GM23338 (cell line): ENCODE data around the gene TMEM163. TPM values are rescaled to one million over a fixed set of nuclear protein-coding genes. Genes with fewer than 3 reads are reported as not detected.

Source experiments
- ATAC-seq: fragments of 200-7000 bp; cut with Tn5 transposase; 3 replicates; pipeline ENCODE4 v1.9.1; 2020
- DNase-seq: peaks from one replicate; pipeline ENCODE4 v3.0.0-alpha.2; 2015; ENCODE audit warnings: low spot score
- H2AFZ ChIP-seq: fragments of 200-600 bp; sonication (generic); 2 replicates; pipeline ENCODE4 v1.8.0; 2016; ENCODE audit warnings: antibody characterized with exemption, mild to moderate bottlenecking, moderate library complexity
- H3F3A ChIP-seq: fragments of 200-600 bp; sonication (generic); replicated peaks from 2 replicates; pipeline ENCODE4 v1.8.0; 2017; ENCODE audit warnings: antibody characterized with exemption, mixed run types, low read depth
- H3K27ac ChIP-seq: fragments of 200-600 bp; sonication (generic); 2 replicates; pipeline ENCODE4 v1.6.1; 2016; ENCODE audit warnings: low read depth
- H3K27me3 ChIP-seq: fragments of 200-600 bp; sonication (generic); 2 replicates; pipeline ENCODE4 v1.8.0; 2016; ENCODE audit warnings: mild to moderate bottlenecking, mixed run types, moderate library complexity; ENCODE audit not compliant: insufficient read depth
- H3K36me3 ChIP-seq: fragments of 200-600 bp; sonication (generic); 2 replicates; pipeline ENCODE4 v1.8.0; 2016; ENCODE audit warnings: mild to moderate bottlenecking; ENCODE audit not compliant: insufficient read depth
- H3K4me1 ChIP-seq: fragments of 200-600 bp; sonication (generic); 2 replicates; pipeline ENCODE4 v1.8.0; 2016; ENCODE audit warnings: mild to moderate bottlenecking, moderate library complexity; ENCODE audit not compliant: insufficient read depth
- H3K4me2 ChIP-seq: fragments of 200-600 bp; sonication (generic); 2 replicates; pipeline ENCODE4 v1.7.1; 2017; ENCODE audit warnings: mixed run types
- H3K4me3 ChIP-seq: fragments of 200-600 bp; sonication (generic); 2 replicates; pipeline ENCODE4 v1.6.1; 2016; ENCODE audit warnings: mixed run types
- H3K79me2 ChIP-seq: fragments of 200-600 bp; sonication (generic); replicated peaks from 2 replicates; pipeline ENCODE4 v1.8.0; 2017; ENCODE audit warnings: mild to moderate bottlenecking; ENCODE audit not compliant: insufficient read depth
- H3K9me2 ChIP-seq: fragments of 200-600 bp; sonication (generic); 2 replicates; pipeline ENCODE4 v1.8.0; 2017; ENCODE audit not compliant: insufficient read depth
- H4K20me1 ChIP-seq: fragments of 200-600 bp; sonication (generic); replicated peaks from 2 replicates; pipeline ENCODE4 v1.8.0; 2017; ENCODE audit warnings: mild to moderate bottlenecking; ENCODE audit not compliant: insufficient read depth
- H3K27ac Mint-ChIP-seq: 2 replicates; pipeline ENCODE4 v1.8.0; 2020; ENCODE audit warnings: inconsistent platforms, mild to moderate bottlenecking, moderate library complexity, mixed read lengths
- H3K27me3 Mint-ChIP-seq: 3 replicates; pipeline ENCODE4 v1.8.0; 2022; ENCODE audit warnings: low read depth, mild to moderate bottlenecking, moderate library complexity, mixed read lengths, inconsistent platforms; ENCODE audit not compliant: insufficient read depth, poor library complexity
- H3K36me3 Mint-ChIP-seq: 3 replicates; pipeline ENCODE4 v1.8.0; 2021; ENCODE audit warnings: low read depth, mild to moderate bottlenecking, inconsistent platforms, moderate library complexity, mixed read lengths
- H3K4me1 Mint-ChIP-seq: 3 replicates; pipeline ENCODE4 v1.8.0; 2020; ENCODE audit warnings: mild to moderate bottlenecking, inconsistent platforms, mixed read lengths
- H3K4me3 Mint-ChIP-seq: 3 replicates; pipeline ENCODE4 v1.8.0; 2021; ENCODE audit warnings: moderate library complexity, mild to moderate bottlenecking, inconsistent platforms, mixed read lengths
- H3K9me3 Mint-ChIP-seq: 3 replicates; pipeline ENCODE4 v1.8.0; 2020; ENCODE audit warnings: moderate library complexity, mild to moderate bottlenecking, inconsistent platforms, mixed read lengths
- CREB1 ChIP-seq: fragments of 250-450 bp; sonication (Bioruptor Pico); IDR thresholded peaks from 2 replicates; pipeline ENCODE4 v1.5.0; 2020; ENCODE audit warnings: low read depth, mild to moderate bottlenecking, moderate library complexity
- EZH2 ChIP-seq: fragments of 200-600 bp; sonication (generic); IDR thresholded peaks from one replicate; pipeline ENCODE4 v1.8.0; 2017; ENCODE audit warnings: antibody characterized with exemption, mild to moderate bottlenecking, low read depth; ENCODE audit not compliant: unreplicated experiment
- EZH2phosphoT487 ChIP-seq: fragments of 200-600 bp; sonication (generic); IDR thresholded peaks from one replicate; pipeline ENCODE4 v1.8.1; 2018; ENCODE audit warnings: antibody characterized with exemption; ENCODE audit not compliant: unreplicated experiment
- JUNB ChIP-seq: IDR thresholded peaks from one replicate; pipeline ENCODE4 v1.6.1; 2016; ENCODE audit warnings: antibody characterized with exemption; ENCODE audit not compliant: unreplicated experiment
- NANOG ChIP-seq: IDR thresholded peaks from 2 replicates; pipeline ENCODE4 v1.6.1; 2016; ENCODE audit warnings: antibody characterized with exemption, borderline replicate concordance
- POLR2AphosphoS5 ChIP-seq: IDR thresholded peaks from 2 replicates; pipeline ENCODE4 v1.6.1; 2016; ENCODE audit warnings: antibody characterized with exemption, low read depth
- STAT1 ChIP-seq: IDR thresholded peaks from one replicate; pipeline ENCODE4 v1.6.1; 2016; ENCODE audit warnings: antibody characterized with exemption; ENCODE audit not compliant: unreplicated experiment
- ZNF114 ChIP-seq: fragments of 250-450 bp; sonication (Bioruptor Pico); IDR thresholded peaks from 2 replicates; pipeline ENCODE4 v1.5.0; 2020; ENCODE audit warnings: mild to moderate bottlenecking, moderate library complexity
- ZNF331 ChIP-seq: fragments of 250-450 bp; sonication (Bioruptor Pico); IDR thresholded peaks from 2 replicates; pipeline ENCODE4 v1.5.0; 2020; ENCODE audit warnings: low read depth, mild to moderate bottlenecking, moderate library complexity
- polyA plus RNA-seq: library from polyadenylated mRNA; unstranded; fragments of >200 nt; fragmentation: Nextera tagmentation; extraction: Ambion mirVana; gene quantifications from 2 replicates; pipeline ENCODE4 v1.2.1, GENCODE V29; 2016
- total RNA-seq: library from RNA; depleted of rRNA; stranded (reverse); fragments of >200 nt; shearing (Covaris generic); gene quantifications from 2 replicates; pipeline ENCODE4 v1.2.3, GENCODE V29; 2014
- TF ChIP-seq, protein P1 (sequence below): fragments of 250-450 bp; sonication (Bioruptor Pico); IDR thresholded peaks from 2 replicates; pipeline ENCODE4 v1.5.0; 2020; ENCODE audit warnings: mild to moderate bottlenecking, moderate library complexity
- TF ChIP-seq, protein P2 (sequence below): IDR thresholded peaks from 2 replicates; pipeline ENCODE4 v1.6.1; 2016; ENCODE audit warnings: antibody characterized with exemption
- TF ChIP-seq, protein P3 (sequence below): IDR thresholded peaks from one replicate; pipeline ENCODE4 v1.6.1; 2018; ENCODE audit warnings: antibody characterized with exemption; ENCODE audit not compliant: unreplicated experiment
- TF ChIP-seq, protein P4 (sequence below), 2 experiments: fragments of 200-600 bp in 1 of 2; sonication (generic) in 1 of 2; conservative IDR thresholded peaks; 2 replicates each; pipeline versions ENCODE4 v1.5.1 to v1.6.1; 2016 to 2017; ENCODE audit warnings: antibody characterized with exemption in 2 of 2, low read depth in 2 of 2, mild to moderate bottlenecking in 2 of 2, moderate library complexity in 1 of 2

The TMEM163 gene
- total and polyA plus RNA-seq, 2 experiments from 2014 or later: 1.1 to 1.8 TPM

DNA sequence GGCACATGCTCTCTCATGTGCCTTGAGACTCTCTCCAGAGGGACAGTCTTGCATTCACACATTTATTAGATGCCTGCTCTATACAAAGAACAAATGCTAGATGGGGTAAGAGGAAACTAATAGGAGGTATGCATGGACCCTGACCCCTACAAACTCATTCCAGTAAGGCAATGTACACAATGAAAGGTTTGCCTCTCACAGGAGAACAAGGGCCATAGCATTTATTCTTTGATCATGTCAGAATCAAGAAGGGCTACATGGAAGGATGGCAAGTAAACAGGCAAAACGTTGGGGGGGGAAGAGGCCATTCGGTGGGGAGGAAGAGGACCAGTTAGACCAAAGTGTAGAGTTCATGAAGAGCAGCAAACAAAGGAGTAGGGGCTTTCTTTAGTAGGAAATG lies 130.2 kb downstream of the TMEM163 start:
- Mint-ChIP-seq H3K9me3 (peaks cover 40% of the 10 kb centered on the region), H3K27me3 (peaks cover 5% of the 10 kb centered on the region), H3K36me3 (peaks cover 32% of the 10 kb centered on the region), H3K4me3 (no peak overlapping the region), H3K27ac (no peak overlapping the region), H3K4me1 (peaks cover 18% of the 10 kb centered on the region)
- ATAC-seq: no peak
- Histone ChIP-seq H4K20me1 (no peaks in the 10 kb centered on the region), H3K27me3 (no peaks in the 10 kb centered on the region), H2AFZ (no peak overlapping the region), H3K4me2 (no peak overlapping the region), H3K4me3 (no peak overlapping the region), H3K9me2 (peaks cover 7% of the 10 kb centered on the region; the same call in 1 of the 2 replicates), H3K4me1 (peaks cover 18% of the 10 kb centered on the region), H3K79me2 (no peaks in the 10 kb centered on the region), H3F3A (no peaks in the 10 kb centered on the region), H3K36me3 (peaks cover 9% of the 10 kb centered on the region), H3K27ac (no peak overlapping the region)
- no peak for DNase-seq
- TF ChIP-seq, protein P1, sequence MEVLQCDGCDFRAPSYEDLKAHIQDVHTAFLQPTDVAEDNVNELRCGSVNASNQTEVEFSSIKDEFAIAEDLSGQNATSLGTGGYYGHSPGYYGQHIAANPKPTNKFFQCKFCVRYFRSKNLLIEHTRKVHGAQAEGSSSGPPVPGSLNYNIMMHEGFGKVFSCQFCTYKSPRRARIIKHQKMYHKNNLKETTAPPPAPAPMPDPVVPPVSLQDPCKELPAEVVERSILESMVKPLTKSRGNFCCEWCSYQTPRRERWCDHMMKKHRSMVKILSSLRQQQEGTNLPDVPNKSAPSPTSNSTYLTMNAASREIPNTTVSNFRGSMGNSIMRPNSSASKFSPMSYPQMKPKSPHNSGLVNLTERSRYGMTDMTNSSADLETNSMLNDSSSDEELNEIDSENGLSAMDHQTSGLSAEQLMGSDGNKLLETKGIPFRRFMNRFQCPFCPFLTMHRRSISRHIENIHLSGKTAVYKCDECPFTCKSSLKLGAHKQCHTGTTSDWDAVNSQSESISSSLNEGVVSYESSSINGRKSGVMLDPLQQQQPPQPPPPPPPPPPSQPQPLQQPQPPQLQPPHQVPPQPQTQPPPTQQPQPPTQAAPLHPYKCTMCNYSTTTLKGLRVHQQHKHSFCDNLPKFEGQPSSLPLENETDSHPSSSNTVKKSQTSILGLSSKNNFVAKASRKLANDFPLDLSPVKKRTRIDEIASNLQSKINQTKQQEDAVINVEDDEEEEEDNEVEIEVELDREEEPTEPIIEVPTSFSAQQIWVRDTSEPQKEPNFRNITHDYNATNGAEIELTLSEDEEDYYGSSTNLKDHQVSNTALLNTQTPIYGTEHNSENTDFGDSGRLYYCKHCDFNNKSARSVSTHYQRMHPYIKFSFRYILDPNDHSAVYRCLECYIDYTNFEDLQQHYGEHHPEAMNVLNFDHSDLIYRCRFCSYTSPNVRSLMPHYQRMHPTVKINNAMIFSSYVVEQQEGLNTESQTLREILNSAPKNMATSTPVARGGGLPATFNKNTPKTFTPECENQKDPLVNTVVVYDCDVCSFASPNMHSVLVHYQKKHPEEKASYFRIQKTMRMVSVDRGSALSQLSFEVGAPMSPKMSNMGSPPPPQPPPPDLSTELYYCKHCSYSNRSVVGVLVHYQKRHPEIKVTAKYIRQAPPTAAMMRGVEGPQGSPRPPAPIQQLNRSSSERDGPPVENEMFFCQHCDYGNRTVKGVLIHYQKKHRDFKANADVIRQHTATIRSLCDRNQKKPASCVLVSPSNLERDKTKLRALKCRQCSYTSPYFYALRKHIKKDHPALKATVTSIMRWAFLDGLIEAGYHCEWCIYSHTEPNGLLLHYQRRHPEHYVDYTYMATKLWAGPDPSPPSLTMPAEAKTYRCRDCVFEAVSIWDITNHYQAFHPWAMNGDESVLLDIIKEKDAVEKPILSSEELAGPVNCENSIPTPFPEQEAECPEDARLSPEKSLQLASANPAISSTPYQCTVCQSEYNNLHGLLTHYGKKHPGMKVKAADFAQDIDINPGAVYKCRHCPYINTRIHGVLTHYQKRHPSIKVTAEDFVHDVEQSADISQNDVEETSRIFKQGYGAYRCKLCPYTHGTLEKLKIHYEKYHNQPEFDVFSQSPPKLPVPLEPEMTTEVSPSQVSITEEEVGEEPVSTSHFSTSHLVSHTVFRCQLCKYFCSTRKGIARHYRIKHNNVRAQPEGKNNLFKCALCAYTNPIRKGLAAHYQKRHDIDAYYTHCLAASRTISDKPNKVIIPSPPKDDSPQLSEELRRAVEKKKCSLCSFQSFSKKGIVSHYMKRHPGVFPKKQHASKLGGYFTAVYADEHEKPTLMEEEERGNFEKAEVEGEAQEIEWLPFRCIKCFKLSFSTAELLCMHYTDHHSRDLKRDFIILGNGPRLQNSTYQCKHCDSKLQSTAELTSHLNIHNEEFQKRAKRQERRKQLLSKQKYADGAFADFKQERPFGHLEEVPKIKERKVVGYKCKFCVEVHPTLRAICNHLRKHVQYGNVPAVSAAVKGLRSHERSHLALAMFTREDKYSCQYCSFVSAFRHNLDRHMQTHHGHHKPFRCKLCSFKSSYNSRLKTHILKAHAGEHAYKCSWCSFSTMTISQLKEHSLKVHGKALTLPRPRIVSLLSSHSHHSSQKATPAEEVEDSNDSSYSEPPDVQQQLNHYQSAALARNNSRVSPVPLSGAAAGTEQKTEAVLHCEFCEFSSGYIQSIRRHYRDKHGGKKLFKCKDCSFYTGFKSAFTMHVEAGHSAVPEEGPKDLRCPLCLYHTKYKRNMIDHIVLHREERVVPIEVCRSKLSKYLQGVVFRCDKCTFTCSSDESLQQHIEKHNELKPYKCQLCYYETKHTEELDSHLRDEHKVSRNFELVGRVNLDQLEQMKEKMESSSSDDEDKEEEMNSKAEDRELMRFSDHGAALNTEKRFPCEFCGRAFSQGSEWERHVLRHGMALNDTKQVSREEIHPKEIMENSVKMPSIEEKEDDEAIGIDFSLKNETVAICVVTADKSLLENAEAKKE (CRISPR knock-in tag): no peak
- TF ChIP-seq, protein P2, sequence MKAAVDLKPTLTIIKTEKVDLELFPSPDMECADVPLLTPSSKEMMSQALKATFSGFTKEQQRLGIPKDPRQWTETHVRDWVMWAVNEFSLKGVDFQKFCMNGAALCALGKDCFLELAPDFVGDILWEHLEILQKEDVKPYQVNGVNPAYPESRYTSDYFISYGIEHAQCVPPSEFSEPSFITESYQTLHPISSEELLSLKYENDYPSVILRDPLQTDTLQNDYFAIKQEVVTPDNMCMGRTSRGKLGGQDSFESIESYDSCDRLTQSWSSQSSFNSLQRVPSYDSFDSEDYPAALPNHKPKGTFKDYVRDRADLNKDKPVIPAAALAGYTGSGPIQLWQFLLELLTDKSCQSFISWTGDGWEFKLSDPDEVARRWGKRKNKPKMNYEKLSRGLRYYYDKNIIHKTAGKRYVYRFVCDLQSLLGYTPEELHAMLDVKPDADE: no peak
- TF ChIP-seq STAT1 (no peak), ZNF331 (no peak), POLR2AphosphoS5 (no peak), ZNF114 (CRISPR knock-in tag) (no peak), EZH2phosphoT487 (no peak), JUNB (no peak), NANOG (no peak), CREB1 (CRISPR knock-in tag) (no peak), EZH2 (no peak)
- TF ChIP-seq, protein P3, sequence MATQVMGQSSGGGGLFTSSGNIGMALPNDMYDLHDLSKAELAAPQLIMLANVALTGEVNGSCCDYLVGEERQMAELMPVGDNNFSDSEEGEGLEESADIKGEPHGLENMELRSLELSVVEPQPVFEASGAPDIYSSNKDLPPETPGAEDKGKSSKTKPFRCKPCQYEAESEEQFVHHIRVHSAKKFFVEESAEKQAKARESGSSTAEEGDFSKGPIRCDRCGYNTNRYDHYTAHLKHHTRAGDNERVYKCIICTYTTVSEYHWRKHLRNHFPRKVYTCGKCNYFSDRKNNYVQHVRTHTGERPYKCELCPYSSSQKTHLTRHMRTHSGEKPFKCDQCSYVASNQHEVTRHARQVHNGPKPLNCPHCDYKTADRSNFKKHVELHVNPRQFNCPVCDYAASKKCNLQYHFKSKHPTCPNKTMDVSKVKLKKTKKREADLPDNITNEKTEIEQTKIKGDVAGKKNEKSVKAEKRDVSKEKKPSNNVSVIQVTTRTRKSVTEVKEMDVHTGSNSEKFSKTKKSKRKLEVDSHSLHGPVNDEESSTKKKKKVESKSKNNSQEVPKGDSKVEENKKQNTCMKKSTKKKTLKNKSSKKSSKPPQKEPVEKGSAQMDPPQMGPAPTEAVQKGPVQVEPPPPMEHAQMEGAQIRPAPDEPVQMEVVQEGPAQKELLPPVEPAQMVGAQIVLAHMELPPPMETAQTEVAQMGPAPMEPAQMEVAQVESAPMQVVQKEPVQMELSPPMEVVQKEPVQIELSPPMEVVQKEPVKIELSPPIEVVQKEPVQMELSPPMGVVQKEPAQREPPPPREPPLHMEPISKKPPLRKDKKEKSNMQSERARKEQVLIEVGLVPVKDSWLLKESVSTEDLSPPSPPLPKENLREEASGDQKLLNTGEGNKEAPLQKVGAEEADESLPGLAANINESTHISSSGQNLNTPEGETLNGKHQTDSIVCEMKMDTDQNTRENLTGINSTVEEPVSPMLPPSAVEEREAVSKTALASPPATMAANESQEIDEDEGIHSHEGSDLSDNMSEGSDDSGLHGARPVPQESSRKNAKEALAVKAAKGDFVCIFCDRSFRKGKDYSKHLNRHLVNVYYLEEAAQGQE: no peak
- TF ChIP-seq, protein P4, sequence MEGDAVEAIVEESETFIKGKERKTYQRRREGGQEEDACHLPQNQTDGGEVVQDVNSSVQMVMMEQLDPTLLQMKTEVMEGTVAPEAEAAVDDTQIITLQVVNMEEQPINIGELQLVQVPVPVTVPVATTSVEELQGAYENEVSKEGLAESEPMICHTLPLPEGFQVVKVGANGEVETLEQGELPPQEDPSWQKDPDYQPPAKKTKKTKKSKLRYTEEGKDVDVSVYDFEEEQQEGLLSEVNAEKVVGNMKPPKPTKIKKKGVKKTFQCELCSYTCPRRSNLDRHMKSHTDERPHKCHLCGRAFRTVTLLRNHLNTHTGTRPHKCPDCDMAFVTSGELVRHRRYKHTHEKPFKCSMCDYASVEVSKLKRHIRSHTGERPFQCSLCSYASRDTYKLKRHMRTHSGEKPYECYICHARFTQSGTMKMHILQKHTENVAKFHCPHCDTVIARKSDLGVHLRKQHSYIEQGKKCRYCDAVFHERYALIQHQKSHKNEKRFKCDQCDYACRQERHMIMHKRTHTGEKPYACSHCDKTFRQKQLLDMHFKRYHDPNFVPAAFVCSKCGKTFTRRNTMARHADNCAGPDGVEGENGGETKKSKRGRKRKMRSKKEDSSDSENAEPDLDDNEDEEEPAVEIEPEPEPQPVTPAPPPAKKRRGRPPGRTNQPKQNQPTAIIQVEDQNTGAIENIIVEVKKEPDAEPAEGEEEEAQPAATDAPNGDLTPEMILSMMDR (conservative IDR thresholded peaks at IDR 0.05; ENCODE audit: low read depth in 2 of 2): no peak
